Fibroblast of lung (primary cell): ENCODE measurements around the gene ARSJ. TPM values are rescaled to one million over a fixed set of nuclear protein-coding genes. Genes with fewer than 3 reads are reported as not detected.

Source experiments
- DNase-seq, 2 donors: peaks; one replicate each; pipeline versions ENCODE4 v3.0.0 to v3.0.0-alpha.2; 2010; ENCODE audit warnings: low read depth in 2 of 2
- H2AFZ ChIP-seq: 2 replicates; pipeline ENCODE4 v1.5.1; 2012; ENCODE audit warnings: low read length, control low read depth, inconsistent platforms
- H3K27ac ChIP-seq: 2 replicates; pipeline ENCODE4 v1.5.1; 2011; ENCODE audit warnings: low read length, control low read depth; ENCODE audit not compliant: insufficient read depth
- H3K27me3 ChIP-seq: 2 replicates; pipeline ENCODE4 v1.5.1; 2011; ENCODE audit warnings: mild to moderate bottlenecking, low read length; ENCODE audit not compliant: control insufficient read depth, insufficient read depth
- H3K36me3 ChIP-seq: 2 replicates; pipeline ENCODE4 v1.5.1; 2011; ENCODE audit warnings: low read length; ENCODE audit not compliant: control insufficient read depth, insufficient read depth
- H3K4me1 ChIP-seq: 2 replicates; pipeline ENCODE4 v1.5.1; 2011; ENCODE audit warnings: low read length; ENCODE audit not compliant: control insufficient read depth, insufficient read depth; ENCODE audit errors: extremely low read depth
- H3K4me2 ChIP-seq: 2 replicates; pipeline ENCODE4 v1.5.1; 2011; ENCODE audit warnings: low read length, control low read depth; ENCODE audit not compliant: insufficient read depth; ENCODE audit errors: extremely low read depth
- H3K4me3 ChIP-seq, 4 experiments: fragments of 200-600 bp in 1 of 4; sonication (generic) in 1 of 4; replicated peaks in 1 of 4; 2 replicates each; pipeline ENCODE4 v1.5.1; 2011 to 2016; ENCODE audit warnings: low read length in 4 of 4, low read depth in 3 of 4, mild to moderate bottlenecking in 3 of 4, control low read depth in 2 of 4, inconsistent platforms in 1 of 4, mixed read lengths in 1 of 4; ENCODE audit not compliant: insufficient read depth in 1 of 4; ENCODE audit errors: control extremely low read depth in 1 of 4
- H3K79me2 ChIP-seq: 2 replicates; pipeline ENCODE4 v1.5.1; 2012; ENCODE audit warnings: mild to moderate bottlenecking, low read length, inconsistent platforms; ENCODE audit not compliant: control insufficient read depth, insufficient read depth
- H3K9ac ChIP-seq: 2 replicates; pipeline ENCODE4 v1.5.1; 2011; ENCODE audit warnings: mild to moderate bottlenecking, low read length, control low read depth; ENCODE audit not compliant: insufficient read depth
- H3K9me3 ChIP-seq: 2 replicates; pipeline ENCODE4 v1.5.1; 2012; ENCODE audit warnings: low read depth, low read length; ENCODE audit not compliant: control insufficient read depth, insufficient read depth
- H4K20me1 ChIP-seq: 2 replicates; pipeline ENCODE4 v1.5.1; 2011; ENCODE audit warnings: low read length; ENCODE audit not compliant: control insufficient read depth, insufficient read depth; ENCODE audit errors: extremely low read depth
- EZH2 ChIP-seq: IDR thresholded peaks from 2 replicates; pipeline ENCODE4 v1.5.1; 2012; ENCODE audit warnings: low read length, control low read depth, mild to moderate bottlenecking; ENCODE audit errors: missing control alignments
- polyA plus RNA-seq, 2 donors: library from polyadenylated mRNA; depleted of rRNA in 1 of 2; stranded (reverse) in 1 of 2; unstranded in 1 of 2; fragments of >200 nt; gene quantifications; 2 replicates each; pipeline ENCODE4 v1.2.1, GENCODE V29; 2011 to 2012; ENCODE audit warnings: missing spikeins in 1 of 2
- total RNA-seq: library from RNA; depleted of rRNA; stranded (reverse); fragments of >200 nt; gene quantifications from 2 replicates; pipeline ENCODE4 v1.2.1, GENCODE V29; 2014
- TF ChIP-seq, protein P1 (sequence below), 2 donors: IDR thresholded peaks in 1 of 2; conservative IDR thresholded peaks in 1 of 2; 1 replicate in 1 of 2; 2 replicates in 1 of 2; pipeline ENCODE4 v1.5.1; 2011 to 2012; ENCODE audit warnings: low read length in 2 of 2, control low read depth in 1 of 2, inconsistent platforms in 1 of 2, low read depth in 1 of 2, mild to moderate bottlenecking in 1 of 2

The ARSJ gene
- total and polyA plus RNA-seq, 2 donors (not counting 1 experiment from before 2014, with no cell fraction given): 51.1 to 56.6 TPM

DNA sequence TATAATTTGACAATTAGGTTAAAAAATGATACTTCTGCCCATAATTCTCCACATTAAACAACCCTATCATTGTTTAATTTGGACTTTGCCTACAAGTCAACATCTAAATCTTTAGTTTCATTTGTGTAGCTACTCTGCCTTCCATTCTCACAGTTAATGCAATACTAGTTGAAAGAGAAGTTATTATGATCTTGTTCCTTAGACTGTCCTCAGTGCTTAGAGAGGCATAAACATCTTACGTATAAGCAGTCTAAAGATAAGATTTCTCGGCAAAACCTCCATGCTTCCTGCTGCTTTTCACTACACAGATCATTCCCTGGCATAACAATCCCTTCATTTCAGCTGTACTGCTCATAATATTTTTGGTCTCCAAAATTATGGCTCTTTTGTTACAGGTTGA, 112.8 kb downstream of the ARSJ start:
- no peak for TF ChIP-seq EZH2
- TF ChIP-seq, protein P1, sequence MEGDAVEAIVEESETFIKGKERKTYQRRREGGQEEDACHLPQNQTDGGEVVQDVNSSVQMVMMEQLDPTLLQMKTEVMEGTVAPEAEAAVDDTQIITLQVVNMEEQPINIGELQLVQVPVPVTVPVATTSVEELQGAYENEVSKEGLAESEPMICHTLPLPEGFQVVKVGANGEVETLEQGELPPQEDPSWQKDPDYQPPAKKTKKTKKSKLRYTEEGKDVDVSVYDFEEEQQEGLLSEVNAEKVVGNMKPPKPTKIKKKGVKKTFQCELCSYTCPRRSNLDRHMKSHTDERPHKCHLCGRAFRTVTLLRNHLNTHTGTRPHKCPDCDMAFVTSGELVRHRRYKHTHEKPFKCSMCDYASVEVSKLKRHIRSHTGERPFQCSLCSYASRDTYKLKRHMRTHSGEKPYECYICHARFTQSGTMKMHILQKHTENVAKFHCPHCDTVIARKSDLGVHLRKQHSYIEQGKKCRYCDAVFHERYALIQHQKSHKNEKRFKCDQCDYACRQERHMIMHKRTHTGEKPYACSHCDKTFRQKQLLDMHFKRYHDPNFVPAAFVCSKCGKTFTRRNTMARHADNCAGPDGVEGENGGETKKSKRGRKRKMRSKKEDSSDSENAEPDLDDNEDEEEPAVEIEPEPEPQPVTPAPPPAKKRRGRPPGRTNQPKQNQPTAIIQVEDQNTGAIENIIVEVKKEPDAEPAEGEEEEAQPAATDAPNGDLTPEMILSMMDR (conservative IDR thresholded peaks at IDR 0.05 in 1 of 2, IDR thresholded peaks at IDR 0.05 in 1 of 2; ENCODE audit: low read depth in 1 of 2, low read length in 2 of 2): no peak
- DNase-seq: no peak
- no peak overlapping the region for H3K27ac ChIP-seq
- H2AFZ ChIP-seq: no peak overlapping the region
- H3K9me3 ChIP-seq: no peaks in the 10 kb centered on the region
- H3K27me3 ChIP-seq: no peaks in the 10 kb centered on the region
- H3K9ac ChIP-seq: no peak overlapping the region
- H3K79me2 ChIP-seq: no peaks in the 10 kb centered on the region
- no peak overlapping the region for H3K4me3 ChIP-seq
- no peaks in the 10 kb centered on the region for H4K20me1 ChIP-seq
- no peaks in the 10 kb centered on the region for H3K36me3 ChIP-seq
- H3K4me2 ChIP-seq: no peak overlapping the region
- H3K4me1 ChIP-seq: no peaks in the 10 kb centered on the region

DNA sequence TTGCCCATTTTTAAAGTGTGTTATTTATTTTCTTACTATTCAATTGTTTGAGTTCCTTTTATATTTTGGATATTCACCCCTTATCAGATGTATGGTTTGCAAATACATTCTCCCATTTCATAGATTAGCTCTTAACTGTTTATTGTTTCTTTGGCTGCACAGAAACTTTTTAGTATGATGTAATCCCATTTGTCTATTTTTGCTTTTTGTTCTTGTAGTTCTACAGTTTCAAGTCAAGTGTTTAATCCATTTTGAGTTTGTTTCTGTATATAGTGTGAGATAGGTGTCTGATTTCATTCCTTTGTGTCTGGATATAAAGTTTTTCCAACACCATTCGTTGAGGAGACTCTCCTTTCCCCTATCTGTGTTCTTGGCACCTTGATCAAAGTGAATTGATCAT, 120.5 kb downstream of the ARSJ start:
- Histone ChIP-seq H3K36me3 (no peaks in the 10 kb centered on the region), H3K27me3 (no peaks in the 10 kb centered on the region), H3K9me3 (no peaks in the 10 kb centered on the region), H3K9ac (no peak overlapping the region), H3K4me2 (no peak overlapping the region), H4K20me1 (no peaks in the 10 kb centered on the region), H2AFZ (no peak overlapping the region), H3K27ac (no peak overlapping the region), H3K4me3 (no peak overlapping the region), H3K4me1 (no peaks in the 10 kb centered on the region), H3K79me2 (no peaks in the 10 kb centered on the region)
- no peak for TF ChIP-seq EZH2
- TF ChIP-seq, protein P1 (conservative IDR thresholded peaks at IDR 0.05 in 1 of 2, IDR thresholded peaks at IDR 0.05 in 1 of 2; ENCODE audit: low read depth in 1 of 2, low read length in 2 of 2): no peak
- DNase-seq: no peak

DNA sequence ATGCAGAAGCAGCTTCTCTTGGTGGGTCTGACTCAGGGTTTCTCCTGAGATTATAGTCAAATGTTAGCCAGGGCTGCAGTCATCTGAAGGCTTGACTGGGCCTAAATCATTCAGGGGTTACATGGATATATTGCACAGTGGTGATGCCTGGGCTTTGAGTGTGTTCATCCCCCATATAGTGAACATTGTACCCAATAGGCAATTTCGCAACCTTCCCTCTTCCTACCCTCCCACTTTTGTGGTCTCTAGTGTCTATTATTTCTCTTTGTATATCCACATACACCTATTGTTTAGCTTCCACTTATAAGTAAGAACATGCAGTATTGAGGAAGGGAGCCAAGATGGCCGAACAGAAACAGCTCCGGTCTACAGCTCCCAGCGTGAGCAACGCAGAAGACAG, 127.6 kb downstream of the ARSJ start:
- Histone ChIP-seq H3K27ac (no peak overlapping the region), H3K36me3 (no peaks in the 10 kb centered on the region), H4K20me1 (no peaks in the 10 kb centered on the region), H3K4me1 (peaks cover 4% of the 10 kb centered on the region), H3K9me3 (no peaks in the 10 kb centered on the region), H3K9ac (no peak overlapping the region), H3K4me2 (no peak overlapping the region), H3K79me2 (no peaks in the 10 kb centered on the region), H3K4me3 (no peak overlapping the region), H2AFZ (no peak overlapping the region), H3K27me3 (no peaks in the 10 kb centered on the region)
- TF ChIP-seq, protein P1 (conservative IDR thresholded peaks at IDR 0.05 in 1 of 2, IDR thresholded peaks at IDR 0.05 in 1 of 2; ENCODE audit: low read depth in 1 of 2, low read length in 2 of 2): no peak
- TF ChIP-seq EZH2: no peak
- no peak for DNase-seq

Other genes with a start within 250 kb of the ARSJ start
- gene CAMK2D, start 217.9 kb downstream of the ARSJ start, total RNA-seq: 196 and 262 TPM in 2 replicates
- 120 TPM in 2 replicates for gene CAMK2D, start 217.9 kb downstream of the ARSJ start, polyA plus RNA-seq